Mammary epithelial cell (primary cell): ENCODE measurements around the gene ACBD4.

ENCODE experiments used
- CTCF ChIP-seq, 2 donors: IDR thresholded peaks in 1 of 2; conservative IDR thresholded peaks in 1 of 2; 2 replicates each; pipeline ENCODE4 v1.5.1; 2011 to 2012; ENCODE audit warnings: inconsistent platforms in 2 of 2, low read length in 2 of 2, mild to moderate bottlenecking in 2 of 2, control low read depth in 1 of 2, low read depth in 1 of 2; ENCODE audit not compliant: insufficient read depth in 1 of 2; ENCODE audit errors: extremely low read depth in 1 of 2
- EZH2 ChIP-seq: IDR thresholded peaks from 2 replicates; pipeline ENCODE4 v1.6.1; 2012; ENCODE audit warnings: low read length, inconsistent platforms, borderline replicate concordance

- TF ChIP-seq CTCF (conservative IDR thresholded peaks at IDR 0.05 in 1 of 2, IDR thresholded peaks at IDR 0.05 in 1 of 2; ENCODE audit: extremely low read depth in 1 of 2, insufficient read depth in 1 of 2, low read depth in 1 of 2, low read length in 2 of 2) (no peak), EZH2 (no peak)
Measured at GRCh38 chr17:45115015-45115625, 20.4 kb upstream of the ACBD4 start.
